Transverse colon (tissue), 4 donors: ENCODE results near the gene TNS3. TPM values are rescaled to one million over a fixed set of nuclear protein-coding genes. Genes with fewer than 3 reads are reported as not detected.

ENCODE experiments used
- DNase-seq: peaks from one replicate; pipeline ENCODE4 v3.0.0-alpha.2; 2019
- H3K27ac ChIP-seq, 4 donors: fragments of 200-600 bp; sonication (generic); 2 replicates each; pipeline ENCODE4 v1.5.1; 2016 to 2018; ENCODE audit warnings: inconsistent platforms in 4 of 4
- H3K27me3 ChIP-seq: fragments of 200-600 bp; sonication (generic); 2 replicates; pipeline ENCODE4 v1.5.1; 2017; ENCODE audit warnings: inconsistent platforms
- H3K36me3 ChIP-seq, 4 donors: fragments of 200-600 bp; sonication (generic); 2 replicates each; pipeline ENCODE4 v1.5.1; 2017 to 2019; ENCODE audit warnings: inconsistent platforms in 4 of 4
- H3K4me1 ChIP-seq, 4 donors: fragments of 200-600 bp; sonication (generic); 2 replicates each; pipeline ENCODE4 v1.5.1; 2017 to 2020; ENCODE audit warnings: inconsistent platforms in 4 of 4
- H3K4me3 ChIP-seq, 4 donors: fragments of 200-600 bp; sonication (generic); 1 replicate in 1 of 4; 2 replicates in 3 of 4; pipeline versions ENCODE4 v1.5.1 to v1.6.1; 2017 to 2019; ENCODE audit warnings: inconsistent platforms in 4 of 4
- H3K9me3 ChIP-seq, 2 donors: fragments of 200-600 bp; sonication (generic); 2 replicates each; pipeline ENCODE4 v1.5.1; 2017 to 2019; ENCODE audit warnings: inconsistent platforms in 2 of 2
- CTCF ChIP-seq, 5 experiments: fragments of 200-600 bp in 3 of 5; fragments of 450-650 bp in 2 of 5; sonication (generic) in 3 of 5; IDR thresholded peaks; 1 replicate in 2 of 5; 2 replicates in 3 of 5; pipeline ENCODE4 v1.5.1; 2016 to 2017; ENCODE audit warnings: antibody characterized with exemption in 5 of 5, inconsistent platforms in 3 of 5, mild to moderate bottlenecking in 2 of 5, moderate library complexity in 1 of 5
- EP300 ChIP-seq: sonication (generic); formaldehyde crosslinking; IDR thresholded peaks from one replicate; pipeline ENCODE4 v1.6.1; 2017; ENCODE audit warnings: antibody characterized with exemption, low read depth
- POLR2A ChIP-seq: fragments of 450-650 bp; IDR thresholded peaks from one replicate; pipeline ENCODE4 v1.6.1; 2016; ENCODE audit warnings: antibody characterized with exemption, mild to moderate bottlenecking, moderate library complexity
- POLR2AphosphoS5 ChIP-seq, 3 donors: sonication (generic); formaldehyde crosslinking; IDR thresholded peaks; one replicate each; pipeline ENCODE4 v1.6.1; 2016; ENCODE audit warnings: antibody characterized with exemption in 3 of 3
- WGBS, 2 donors: methylation state at CpG; one replicate each; pipeline ENCODE4 v1.1.5; 2018; ENCODE audit warnings: low coverage in 1 of 2; 5-methylcytosine and 5-hydroxymethylcytosine counted together
- in situ Hi-C, 4 donors: fragments of 200-750 bp; cut with MboI; loops; one replicate each; pipeline versions ENCODE4 v1.15.0 to v1.15.1; 2017; ENCODE audit warnings: low sequenced_read_pairs in 3 of 4, low pct_ligation_motif_present in 1 of 4, low pct_unique_long_range_greater_than_20kb in 1 of 4
- intact Hi-C: fragments of 100-400 bp; cut with DNase I; formaldehyde crosslinking; loops from one replicate; pipeline ENCODE4 v1.15.1; 2023; ENCODE audit warnings: low total_unique reads
- total RNA-seq, 4 donors: library from RNA; depleted of rRNA; stranded (reverse); fragments of >200 nt; gene quantifications; one replicate each; pipeline ENCODE4 v1.1.0, GENCODE V29; 2016

TNS3 gene
- total RNA-seq, 4 donors from 2014 or later: 58.5 to 104 (median 72.7) TPM

- H3K36me3 ChIP-seq: no peaks in the 10 kb centered on the region
- WGBS, 2 donors: 87 to 91% methylated on average over 9 to 22 of the region's 22 CpGs
- no peak for DNase-seq
- intact Hi-C loops: no loop called here
- in situ Hi-C loops: no loop called here
- H3K9me3 ChIP-seq: no peaks in the 10 kb centered on the region
- peaks cover 6 to 41% (median 34%) of the 10 kb centered on the region in 4 donors for H3K4me1 ChIP-seq
- no peak overlapping the region for H3K4me3 ChIP-seq
- TF ChIP-seq POLR2A: no peak
- TF ChIP-seq POLR2AphosphoS5 (IDR thresholded peaks at IDR 0.05): no peak
- TF ChIP-seq CTCF (IDR thresholded peaks at IDR 0.05): no peak
- TF ChIP-seq EP300: no peak
- no peaks in the 10 kb centered on the region for H3K27me3 ChIP-seq
- no peak overlapping the region for H3K27ac ChIP-seq
Measured at GRCh38 chr7:47540387-47541350, 41.2 kb downstream of the TNS3 start.

GRCh38 chr7:47540053-47540386 is 41.9 kb downstream of the TNS3 start:
- no peaks in the 10 kb centered on the region for H3K27me3 ChIP-seq
- DNase-seq: no peak
- peaks cover 6 to 44% (median 35%) of the 10 kb centered on the region in 4 donors for H3K4me1 ChIP-seq
- H3K27ac ChIP-seq: peak overlapping the region in 3 of 4 donors; percentile 32 to 61 (median 50)
- no peaks in the 10 kb centered on the region for H3K36me3 ChIP-seq
- intact Hi-C loops (no loop called here), in situ Hi-C loops (no loop called here)
- no peak for TF ChIP-seq POLR2AphosphoS5 (IDR thresholded peaks at IDR 0.05)
- no peak for TF ChIP-seq POLR2A
- TF ChIP-seq CTCF (IDR thresholded peaks at IDR 0.05): no peak
- no peak for TF ChIP-seq EP300
- no peak overlapping the region for H3K4me3 ChIP-seq
- WGBS, 2 donors: 84 to 93% methylated on average over 2 to 4 of the region's 4 CpGs
- no peaks in the 10 kb centered on the region for H3K9me3 ChIP-seq

GRCh38 chr7:47539398-47540052 is 42.4 kb downstream of the TNS3 start:
- no peaks in the 10 kb centered on the region for H3K27me3 ChIP-seq
- H3K36me3 ChIP-seq: no peaks in the 10 kb centered on the region
- 82% methylated on average over 9 of the region's 9 CpGs; no CpG with 5 or more reads in 1 of the 2 donors for WGBS, 2 donors
- TF ChIP-seq POLR2A: no peak
- TF ChIP-seq EP300: no peak
- TF ChIP-seq CTCF (IDR thresholded peaks at IDR 0.05): no peak
- no peak for TF ChIP-seq POLR2AphosphoS5 (IDR thresholded peaks at IDR 0.05)
- no peaks in the 10 kb centered on the region for H3K9me3 ChIP-seq
- intact Hi-C loops (no loop called here), in situ Hi-C loops (no loop called here)
- H3K4me3 ChIP-seq: no peak overlapping the region
- peaks cover 6 to 44% (median 35%) of the 10 kb centered on the region in 4 donors for H3K4me1 ChIP-seq
- H3K27ac ChIP-seq: peak overlapping the region in 3 of 4 donors; percentile 32 to 61 (median 50)
- DNase-seq: no peak

GRCh38 chr7:47538846-47539311 is 43.0 kb downstream of the TNS3 start:
- peak overlapping the region in 3 of 4 donors; percentile 32 to 61 (median 50) for H3K27ac ChIP-seq
- no peaks in the 10 kb centered on the region for H3K9me3 ChIP-seq
- H3K4me3 ChIP-seq: no peak overlapping the region
- in situ Hi-C loops: no loop called here
- WGBS, 2 donors: 57 to 75% methylated on average over 1 to 5 of the region's 5 CpGs
- peaks cover 6 to 44% (median 35%) of the 10 kb centered on the region in 4 donors for H3K4me1 ChIP-seq
- intact Hi-C loops: no loop called here
- TF ChIP-seq POLR2A: no peak
- no peak for TF ChIP-seq POLR2AphosphoS5 (IDR thresholded peaks at IDR 0.05)
- TF ChIP-seq EP300: no peak
- no peak for TF ChIP-seq CTCF (IDR thresholded peaks at IDR 0.05)
- no peak for DNase-seq
- H3K36me3 ChIP-seq: no peaks in the 10 kb centered on the region
- H3K27me3 ChIP-seq: no peaks in the 10 kb centered on the region
